K562 (cell line): Measurements from ENCODE around the gene ARHGAP25.

Source experiments
- ARNT ChIP-seq, 2 experiments: fragments of 450-650 bp; IDR thresholded peaks; 2 replicates each; pipeline ENCODE4 v1.6.1; 2016; ENCODE audit warnings: mild to moderate bottlenecking in 1 of 2
- CHD2 ChIP-seq: IDR thresholded peaks from 2 replicates; pipeline ENCODE4 v1.6.1; 2011; ENCODE audit warnings: low read depth, low read length
- EGR1 ChIP-seq: fragments of 450-650 bp; conservative IDR thresholded peaks from 2 replicates; pipeline ENCODE4 v1.6.1; 2017; ENCODE audit warnings: mild to moderate bottlenecking
- ELF1 ChIP-seq: fragments of 200-800 bp; sonication (Bioruptor generic); IDR thresholded peaks from 2 replicates; pipeline ENCODE4 v1.6.1; 2016; ENCODE audit warnings: missing genetic modification characterization, missing compliant biosample characterization
- EP300 ChIP-seq: IDR thresholded peaks from 2 replicates; pipeline ENCODE4 v1.6.1; 2012; ENCODE audit warnings: low read length, improper control_type of control experiment
- KDM5B ChIP-seq: fragments of 200-600 bp; sonication (generic); IDR thresholded peaks from 2 replicates; pipeline ENCODE4 v1.6.1; 2012; ENCODE audit warnings: low read depth, mild to moderate bottlenecking, moderate library complexity, low read length, control low read depth, inconsistent platforms; ENCODE audit not compliant: insufficient replicate concordance
- POLR2AphosphoS2 ChIP-seq: IDR thresholded peaks from 2 replicates; pipeline ENCODE4 v1.6.1; 2012; ENCODE audit warnings: low read length, improper control_type of control experiment
- TCF7L2 ChIP-seq: fragments of 150-350 bp; IDR thresholded peaks from 2 replicates; pipeline ENCODE4 v1.6.1; 2016; ENCODE audit warnings: low read depth, mild to moderate bottlenecking, low read length, moderate library complexity
- TF ChIP-seq, protein P1 (sequence below): fragments of 250-450 bp; sonication (Bioruptor Pico); IDR thresholded peaks from 2 replicates; pipeline ENCODE4 v1.4.0; 2020; ENCODE audit warnings: mild to moderate bottlenecking
- TF ChIP-seq, protein P2 (sequence below), 3 experiments: IDR thresholded peaks in 2 of 3; conservative IDR thresholded peaks in 1 of 3; 2 replicates each; pipeline ENCODE4 v1.5.1; 2011 to 2012; ENCODE audit warnings: low read length in 3 of 3, mild to moderate bottlenecking in 3 of 3, control low read depth in 2 of 3, improper control_type of control experiment in 1 of 3, inconsistent platforms in 1 of 3, low read depth in 1 of 3, mixed read lengths in 1 of 3, moderate library complexity in 1 of 3; ENCODE audit not compliant: insufficient read depth in 2 of 3
- TF ChIP-seq, protein P3 (sequence below): conservative IDR thresholded peaks from 2 replicates; pipeline ENCODE4 v1.6.1; 2011; ENCODE audit warnings: low read depth, mild to moderate bottlenecking, low read length; ENCODE audit not compliant: control insufficient read depth

DNA sequence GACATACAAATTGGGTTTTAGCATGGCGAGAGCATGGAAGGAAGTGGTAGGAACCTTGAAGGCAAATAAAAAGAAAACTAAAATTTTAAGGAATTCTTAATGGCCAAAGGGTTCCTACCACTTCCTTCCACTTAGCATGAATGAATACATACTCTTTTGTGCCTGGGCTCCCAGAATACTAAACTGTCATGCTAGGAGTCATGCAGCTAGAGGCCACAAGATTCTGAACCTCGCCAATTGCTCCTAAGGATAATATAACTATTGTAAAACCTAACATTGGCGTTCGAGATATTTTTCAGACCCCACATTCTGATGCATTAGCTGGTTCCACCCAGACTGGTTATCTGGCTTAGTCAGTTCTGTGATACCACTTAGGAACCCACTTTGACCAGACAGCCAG, 38.6 kb upstream of the ARHGAP25 start:
- TF ChIP-seq ARNT (IDR thresholded peaks at IDR 0.05) (no peak), TCF7L2 (no peak), CHD2 (no peak), EGR1 (no peak), KDM5B (no peak), POLR2AphosphoS2 (no peak), ELF1 (tag) (no peak), EP300 (no peak)
- TF ChIP-seq, protein P1, sequence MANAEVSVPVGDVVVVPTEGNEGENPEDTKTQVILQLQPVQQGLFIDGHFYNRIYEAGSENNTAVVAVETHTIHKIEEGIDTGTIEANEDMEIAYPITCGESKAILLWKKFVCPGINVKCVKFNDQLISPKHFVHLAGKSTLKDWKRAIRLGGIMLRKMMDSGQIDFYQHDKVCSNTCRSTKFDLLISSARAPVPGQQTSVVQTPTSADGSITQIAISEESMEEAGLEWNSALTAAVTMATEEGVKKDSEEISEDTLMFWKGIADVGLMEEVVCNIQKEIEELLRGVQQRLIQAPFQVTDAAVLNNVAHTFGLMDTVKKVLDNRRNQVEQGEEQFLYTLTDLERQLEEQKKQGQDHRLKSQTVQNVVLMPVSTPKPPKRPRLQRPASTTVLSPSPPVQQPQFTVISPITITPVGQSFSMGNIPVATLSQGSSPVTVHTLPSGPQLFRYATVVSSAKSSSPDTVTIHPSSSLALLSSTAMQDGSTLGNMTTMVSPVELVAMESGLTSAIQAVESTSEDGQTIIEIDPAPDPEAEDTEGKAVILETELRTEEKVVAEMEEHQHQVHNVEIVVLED (CRISPR knock-in tag): no peak
- TF ChIP-seq, protein P2, sequence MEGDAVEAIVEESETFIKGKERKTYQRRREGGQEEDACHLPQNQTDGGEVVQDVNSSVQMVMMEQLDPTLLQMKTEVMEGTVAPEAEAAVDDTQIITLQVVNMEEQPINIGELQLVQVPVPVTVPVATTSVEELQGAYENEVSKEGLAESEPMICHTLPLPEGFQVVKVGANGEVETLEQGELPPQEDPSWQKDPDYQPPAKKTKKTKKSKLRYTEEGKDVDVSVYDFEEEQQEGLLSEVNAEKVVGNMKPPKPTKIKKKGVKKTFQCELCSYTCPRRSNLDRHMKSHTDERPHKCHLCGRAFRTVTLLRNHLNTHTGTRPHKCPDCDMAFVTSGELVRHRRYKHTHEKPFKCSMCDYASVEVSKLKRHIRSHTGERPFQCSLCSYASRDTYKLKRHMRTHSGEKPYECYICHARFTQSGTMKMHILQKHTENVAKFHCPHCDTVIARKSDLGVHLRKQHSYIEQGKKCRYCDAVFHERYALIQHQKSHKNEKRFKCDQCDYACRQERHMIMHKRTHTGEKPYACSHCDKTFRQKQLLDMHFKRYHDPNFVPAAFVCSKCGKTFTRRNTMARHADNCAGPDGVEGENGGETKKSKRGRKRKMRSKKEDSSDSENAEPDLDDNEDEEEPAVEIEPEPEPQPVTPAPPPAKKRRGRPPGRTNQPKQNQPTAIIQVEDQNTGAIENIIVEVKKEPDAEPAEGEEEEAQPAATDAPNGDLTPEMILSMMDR (IDR thresholded peaks at IDR 0.05 in 2 of 3, conservative IDR thresholded peaks at IDR 0.05 in 1 of 3; ENCODE audit: insufficient read depth in 2 of 3, low read depth in 1 of 3, low read length in 3 of 3): no peak
- TF ChIP-seq, protein P3, sequence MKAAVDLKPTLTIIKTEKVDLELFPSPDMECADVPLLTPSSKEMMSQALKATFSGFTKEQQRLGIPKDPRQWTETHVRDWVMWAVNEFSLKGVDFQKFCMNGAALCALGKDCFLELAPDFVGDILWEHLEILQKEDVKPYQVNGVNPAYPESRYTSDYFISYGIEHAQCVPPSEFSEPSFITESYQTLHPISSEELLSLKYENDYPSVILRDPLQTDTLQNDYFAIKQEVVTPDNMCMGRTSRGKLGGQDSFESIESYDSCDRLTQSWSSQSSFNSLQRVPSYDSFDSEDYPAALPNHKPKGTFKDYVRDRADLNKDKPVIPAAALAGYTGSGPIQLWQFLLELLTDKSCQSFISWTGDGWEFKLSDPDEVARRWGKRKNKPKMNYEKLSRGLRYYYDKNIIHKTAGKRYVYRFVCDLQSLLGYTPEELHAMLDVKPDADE: no peak
